Left renal cortex interstitium (tissue), 4 donors: Measurements from ENCODE around the gene GATA2. TPM values are rescaled to one million over a fixed set of nuclear protein-coding genes. Genes with fewer than 3 reads are reported as not detected.

Source experiments
- DNase-seq, 4 donors: peaks; one replicate each; pipeline ENCODE4 v3.0.0-alpha.2; 2013; ENCODE audit warnings: low read depth in 4 of 4, low spot score in 2 of 4, missing footprints in 1 of 4
- polyA plus RNA-seq, 4 donors: library from polyadenylated mRNA; unstranded; fragments of 120-200 nt; gene quantifications; one replicate each; pipeline ENCODE4 v1.2.1, GENCODE V29; 2013; ENCODE audit not compliant: insufficient read length in 4 of 4

The GATA2 gene
- polyA plus RNA-seq: 10 to 100 TPM; 40.5 to 58.2 (median 46.3) TPM

DNA sequence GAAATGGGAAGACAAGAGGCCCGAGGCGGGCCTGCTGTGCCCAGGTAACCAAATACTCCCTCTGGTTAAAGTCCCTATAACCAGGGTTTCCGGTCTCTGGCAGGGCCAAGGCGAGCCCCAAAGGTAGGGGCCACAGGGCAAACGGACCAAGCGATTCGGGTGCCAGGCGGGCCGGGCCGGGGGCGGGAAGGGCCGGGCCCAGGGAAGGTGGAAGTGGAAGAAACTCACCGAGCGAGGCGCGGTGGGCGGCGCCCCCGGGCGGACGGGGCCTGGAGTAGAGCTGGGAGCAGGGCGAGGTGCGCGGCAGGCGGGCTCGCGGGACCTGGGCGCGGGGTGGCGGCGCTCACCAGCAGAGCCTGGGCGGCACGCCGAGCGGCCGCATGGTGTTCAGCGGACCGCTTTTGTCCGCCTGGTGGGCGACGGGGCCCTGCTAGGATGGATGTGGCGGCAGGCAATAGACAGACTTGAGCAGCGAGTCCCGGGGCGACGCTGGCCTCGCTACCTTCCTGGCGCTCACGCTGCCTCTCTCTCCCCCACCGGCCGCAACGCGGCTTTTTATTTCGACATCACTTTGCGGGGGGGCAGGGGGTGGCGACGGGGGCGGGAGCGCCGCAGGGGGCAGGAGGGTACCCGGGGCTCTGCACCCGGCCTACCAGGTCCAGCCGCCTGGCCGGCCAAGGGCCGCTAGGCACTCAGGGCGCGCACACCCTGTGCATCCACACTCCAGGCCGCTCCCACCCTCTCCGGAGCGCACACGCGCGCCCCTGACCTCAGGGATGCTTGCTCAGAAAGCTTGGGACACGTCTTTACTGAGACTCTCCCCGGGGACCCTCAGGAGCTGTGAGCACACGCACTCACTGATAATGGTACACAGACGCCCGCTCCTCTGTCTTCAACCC lies at the start of gene GATA2:
TSS of gene GATA2 (minus strand) at position 531 of the 899 bp plus-strand sequence. CDS start 6,170 bp downstream, outside the sequence.
- no peak for DNase-seq

DNA sequence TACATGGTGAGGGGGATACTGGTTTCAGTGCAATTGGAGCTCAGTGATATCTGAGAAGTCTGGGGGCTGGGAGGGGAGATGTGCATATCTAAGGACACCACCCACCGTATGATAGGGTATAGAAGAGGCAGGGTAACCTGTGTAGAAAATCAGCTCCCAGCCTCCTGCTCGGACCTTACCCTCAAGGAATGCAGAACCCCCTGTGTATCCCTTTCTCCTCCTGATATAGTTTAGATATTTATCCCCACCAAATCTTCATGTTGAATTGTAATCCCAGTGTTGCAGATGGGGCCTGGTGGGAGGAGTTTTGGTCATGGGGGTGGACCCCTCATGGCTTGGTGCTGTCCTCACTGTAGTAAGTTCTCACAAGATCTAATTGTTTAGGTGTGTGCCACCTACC lies 48.2 kb upstream of the GATA2 start:
- DNase-seq: no peak

- DNase-seq: no peak
Observed at GRCh38 chr3:128539376-128539775, 46.4 kb upstream of the GATA2 start.

DNA sequence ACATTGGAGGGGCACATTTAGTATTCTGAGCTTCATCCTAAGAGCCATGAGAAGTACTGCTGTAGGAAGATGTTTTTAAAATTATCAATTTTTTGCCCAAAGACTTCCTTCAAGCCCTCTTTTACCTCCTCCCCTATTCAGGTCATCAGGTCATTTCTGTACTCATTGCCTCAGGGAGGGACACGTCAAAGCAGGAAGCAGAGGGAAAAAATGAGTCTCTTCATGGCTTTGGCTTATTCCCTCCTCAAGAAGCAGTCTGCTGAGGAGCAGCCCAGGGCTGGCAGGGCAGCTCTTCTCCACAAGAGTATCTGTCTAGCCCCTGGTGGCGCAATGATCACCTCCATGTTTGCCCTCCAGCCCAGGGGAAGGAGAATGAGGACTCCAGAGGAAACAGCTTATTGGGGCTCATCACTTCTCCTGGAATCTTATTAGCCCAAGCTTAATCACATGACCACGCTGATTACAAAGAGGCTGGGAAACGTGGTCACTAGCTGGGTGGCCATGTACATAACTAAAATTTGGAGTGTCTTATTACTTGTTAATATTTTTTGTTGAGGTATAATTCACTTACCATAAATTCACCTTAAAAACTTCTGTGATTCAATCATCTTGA lies 44.2 kb upstream of the GATA2 start:
- DNase-seq: no peak

- no peak for DNase-seq
Observed at GRCh38 chr3:128532012-128532983, 39.3 kb upstream of the GATA2 start.

DNA sequence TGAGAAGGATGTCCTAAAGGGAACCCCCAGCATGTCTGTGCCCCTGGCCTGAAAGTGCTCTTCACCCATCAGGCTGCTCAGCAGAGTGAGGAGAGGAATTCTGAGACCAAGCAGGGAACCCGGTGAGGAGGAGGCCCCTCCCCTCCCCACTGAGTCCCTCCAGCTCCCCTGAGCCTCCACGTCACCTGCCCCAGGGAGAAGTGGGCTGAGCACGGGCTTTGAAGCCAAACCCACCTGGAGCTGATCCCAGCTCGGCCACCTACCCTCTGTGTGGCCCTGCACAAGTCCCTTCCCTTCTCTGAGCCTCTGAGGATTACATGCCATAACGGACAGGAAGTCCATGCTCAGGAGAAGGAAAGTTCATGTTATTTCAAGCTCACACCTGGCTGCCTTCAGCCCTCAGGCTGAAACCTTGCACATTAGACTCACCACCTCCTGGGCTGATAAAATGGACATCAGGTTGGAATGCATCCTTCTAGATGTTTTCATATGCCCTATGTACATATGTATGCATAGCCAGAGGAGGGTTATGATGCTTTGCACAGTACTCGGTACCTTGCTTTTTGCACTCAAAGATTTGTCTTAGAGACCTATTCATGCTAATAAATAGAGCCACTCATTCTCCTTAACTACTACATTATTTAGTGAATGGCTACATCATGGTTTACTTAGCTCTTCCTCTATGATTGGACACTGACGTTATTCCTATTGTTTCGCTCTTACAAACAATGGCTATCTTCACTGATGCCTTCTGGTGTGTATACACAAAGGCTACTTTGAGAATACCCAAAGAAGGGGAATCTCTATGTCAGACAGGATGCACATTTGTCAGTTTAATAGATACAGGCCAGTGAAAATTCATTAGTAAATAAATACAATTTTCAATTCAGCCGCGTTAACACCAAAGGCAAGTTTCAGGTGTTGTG lies 31.6 kb upstream of the GATA2 start:
- no peak for DNase-seq

DNA sequence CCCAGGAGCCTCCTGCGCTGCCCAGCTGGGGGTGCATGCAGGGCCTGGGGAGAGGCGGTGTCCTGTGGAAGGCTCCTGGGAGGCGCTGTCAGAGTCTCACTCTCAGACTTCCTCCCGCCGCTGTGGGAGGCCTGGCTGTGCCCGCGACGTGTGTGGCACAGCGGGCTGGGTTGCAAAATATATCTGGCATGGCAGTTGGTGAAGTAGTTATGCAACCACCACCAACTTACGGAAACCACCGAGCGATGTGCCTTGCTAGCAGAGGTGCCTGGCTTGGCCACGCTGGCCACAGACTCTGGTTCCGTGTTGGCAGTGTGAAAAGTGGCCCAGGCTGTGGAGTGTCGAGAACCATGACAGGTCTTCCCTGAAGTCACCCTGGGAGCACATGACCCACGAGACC lies 30.6 kb upstream of the GATA2 start:
- no peak for DNase-seq

GRCh38 chr3:128521715-128522114 lies 28.7 kb upstream of the GATA2 start:
- DNase-seq: no peak

DNA sequence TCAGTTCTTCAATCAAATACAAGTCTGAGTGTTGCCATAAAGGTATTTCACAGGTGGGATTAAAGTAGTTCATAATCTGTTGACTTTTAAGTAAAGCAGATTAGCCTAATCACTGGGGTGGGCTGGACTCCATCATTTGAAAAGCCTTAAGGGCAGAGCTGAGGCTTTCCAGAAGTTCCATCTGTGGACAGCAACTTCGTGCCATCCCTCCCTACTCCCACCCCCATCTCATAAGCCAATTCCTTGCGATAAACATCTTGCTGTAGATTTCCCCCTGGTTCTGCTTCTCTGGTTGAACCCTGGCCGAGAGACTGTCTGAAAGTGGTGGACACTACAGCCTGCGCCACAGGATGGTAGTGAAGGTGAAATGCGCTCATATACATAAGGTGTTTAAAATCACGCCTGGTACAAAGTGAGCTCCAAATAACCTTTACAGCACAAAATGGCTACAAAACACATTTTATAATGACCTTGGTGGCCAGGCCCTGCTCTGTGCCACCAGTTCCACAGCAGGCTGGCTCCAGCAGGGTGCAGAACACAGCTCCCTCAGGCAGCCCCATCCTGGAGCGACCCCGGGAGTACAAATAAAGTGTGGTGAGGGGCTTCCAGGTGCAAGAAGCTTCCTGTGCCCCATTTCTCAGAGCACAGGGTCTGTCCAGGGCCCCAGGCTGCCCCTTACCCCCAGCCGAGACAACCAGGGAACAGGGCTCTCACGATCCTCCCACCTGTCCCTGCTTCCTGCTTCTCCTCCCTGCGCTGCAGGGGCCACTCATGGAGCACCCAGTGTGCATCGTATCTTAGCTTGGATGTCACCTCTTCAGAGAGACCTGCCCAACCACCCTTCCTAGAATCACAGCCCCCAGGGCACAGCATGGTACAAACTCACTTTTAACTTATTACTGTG lies 25.8 kb upstream of the GATA2 start:
- DNase-seq: no peak

- no peak for DNase-seq
Observed at GRCh38 chr3:128517648-128518047, 24.6 kb upstream of the GATA2 start.

GRCh38 chr3:128515967-128516366 lies 23.0 kb upstream of the GATA2 start:
- no peak for DNase-seq

GRCh38 chr3:128508852-128509251 lies 15.9 kb upstream of the GATA2 start:
- DNase-seq: no peak

- no peak for DNase-seq
Observed at GRCh38 chr3:128506754-128507153, 13.8 kb upstream of the GATA2 start.

GRCh38 chr3:128505771-128506170 lies 12.8 kb upstream of the GATA2 start:
- no peak for DNase-seq

GRCh38 chr3:128504963-128505730 lies 12.1 kb upstream of the GATA2 start:
- no peak for DNase-seq

DNA sequence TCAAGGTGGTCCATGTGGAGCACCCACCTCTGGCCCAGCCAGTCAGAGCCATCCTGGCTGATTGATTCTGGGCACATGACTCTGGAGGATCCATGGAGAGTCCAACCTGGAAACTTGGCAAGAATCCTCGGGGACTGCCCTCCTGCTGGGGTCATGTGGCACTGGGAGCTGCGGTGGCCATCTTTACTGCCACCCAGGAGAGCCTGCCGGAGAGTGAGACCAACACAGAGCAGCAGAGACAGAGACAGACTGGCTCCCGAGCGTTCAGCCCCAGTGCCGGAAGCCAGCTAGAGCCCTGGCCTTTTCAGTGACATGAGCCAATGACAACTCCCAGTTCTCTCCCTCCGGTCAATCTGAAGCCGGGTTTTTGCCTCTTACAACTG lies 11.5 kb upstream of the GATA2 start:
- no peak for DNase-seq

DNA sequence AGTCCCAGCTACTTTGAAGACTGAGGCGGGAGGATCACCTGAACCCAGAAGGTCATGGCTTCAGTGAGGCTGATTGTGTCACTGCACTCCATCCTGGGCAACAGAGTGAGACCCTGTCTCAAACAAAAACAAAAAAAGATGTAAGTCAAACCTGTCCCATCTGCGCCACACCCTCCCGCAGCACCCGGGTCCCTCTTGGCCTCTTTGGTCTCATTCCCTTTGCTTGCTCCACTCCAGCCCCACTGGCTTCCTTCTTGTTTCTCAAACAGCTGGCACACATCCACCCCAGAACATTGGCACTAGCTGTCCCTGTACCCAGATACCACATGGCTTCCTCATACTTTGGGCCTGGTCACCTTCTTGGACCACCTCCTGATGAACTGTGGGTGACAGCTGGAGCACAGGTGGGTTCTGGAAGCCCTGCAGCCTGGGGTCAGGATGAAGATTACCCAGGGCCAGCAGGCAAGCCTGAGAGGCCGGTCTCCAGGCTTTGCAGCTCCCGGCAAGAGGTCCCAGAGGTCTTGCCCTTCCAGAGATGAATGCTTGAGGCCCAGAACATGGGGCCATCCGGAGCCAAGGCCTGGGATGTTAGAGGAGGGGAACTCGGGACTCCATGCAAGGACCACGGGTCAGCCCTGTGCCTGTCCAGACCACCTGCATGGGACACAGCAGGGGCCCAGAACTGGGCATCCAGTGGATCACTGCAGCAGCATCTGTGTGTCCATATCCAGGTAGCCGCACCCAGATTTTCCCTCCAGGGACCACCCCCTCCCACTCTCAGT lies 10.9 kb upstream of the GATA2 start:
- no peak for DNase-seq
